Measurements from ENCODE around the gene APMAP.

The APMAP gene

GRCh38 chr20:25024171-25024570 is 31.6 kb upstream of the APMAP start:
- DNase-seq (ENCODE audit: low read depth in 2 of 2) = no peak

DNA sequence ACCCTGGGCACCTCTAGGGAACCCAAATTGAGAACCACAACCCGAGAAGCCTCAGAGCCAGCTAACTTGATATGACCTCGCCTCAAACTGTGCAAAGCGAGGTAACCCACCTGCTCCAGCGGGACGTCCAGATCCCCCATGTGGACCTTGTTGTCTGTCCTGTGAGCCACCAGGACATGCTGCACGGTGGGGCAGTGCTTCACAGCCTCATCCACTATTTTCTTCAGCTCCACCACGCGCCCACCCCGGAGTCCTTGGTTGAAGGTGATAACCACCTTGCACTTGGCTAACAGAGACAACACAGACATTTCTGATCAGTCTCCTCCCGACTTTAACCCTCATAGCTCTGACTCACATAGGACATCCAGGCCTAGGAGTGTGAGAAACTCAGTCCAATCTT is 30.8 kb upstream of the APMAP start:
- DNase-seq (ENCODE audit: low read depth in 2 of 2) = no peak

GRCh38 chr20:25022680-25023079 is 30.1 kb upstream of the APMAP start:
- DNase-seq (ENCODE audit: low read depth in 2 of 2) = no peak

GRCh38 chr20:25021336-25021735 is 28.8 kb upstream of the APMAP start:
- DNase-seq (ENCODE audit: low read depth in 2 of 2) = no peak

DNA sequence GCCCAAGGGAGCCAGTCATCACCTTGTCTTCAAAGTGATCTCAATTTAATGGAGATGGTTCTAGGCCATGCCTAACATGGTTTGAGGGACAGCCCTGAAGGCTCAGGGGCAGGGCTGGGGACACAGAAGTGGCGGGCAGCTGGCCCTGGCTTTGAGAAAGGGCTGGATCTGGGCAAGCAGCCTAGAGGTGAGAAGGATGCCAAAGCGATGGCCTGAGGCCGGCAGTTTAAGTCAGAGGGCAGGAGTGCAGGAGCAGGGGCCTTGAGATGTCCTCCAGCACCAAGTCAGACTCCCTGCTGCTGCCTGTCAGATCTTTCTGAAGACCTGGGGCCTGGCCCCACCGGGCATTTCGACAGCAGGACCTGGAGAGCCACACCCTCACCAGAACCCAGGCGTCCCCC is 28.4 kb upstream of the APMAP start:
- DNase-seq (ENCODE audit: low read depth in 2 of 2) = no peak

- DNase-seq (ENCODE audit: low read depth in 2 of 2) = no peak
Observed at GRCh38 chr20:25020345-25020744, 27.8 kb upstream of the APMAP start.

DNA sequence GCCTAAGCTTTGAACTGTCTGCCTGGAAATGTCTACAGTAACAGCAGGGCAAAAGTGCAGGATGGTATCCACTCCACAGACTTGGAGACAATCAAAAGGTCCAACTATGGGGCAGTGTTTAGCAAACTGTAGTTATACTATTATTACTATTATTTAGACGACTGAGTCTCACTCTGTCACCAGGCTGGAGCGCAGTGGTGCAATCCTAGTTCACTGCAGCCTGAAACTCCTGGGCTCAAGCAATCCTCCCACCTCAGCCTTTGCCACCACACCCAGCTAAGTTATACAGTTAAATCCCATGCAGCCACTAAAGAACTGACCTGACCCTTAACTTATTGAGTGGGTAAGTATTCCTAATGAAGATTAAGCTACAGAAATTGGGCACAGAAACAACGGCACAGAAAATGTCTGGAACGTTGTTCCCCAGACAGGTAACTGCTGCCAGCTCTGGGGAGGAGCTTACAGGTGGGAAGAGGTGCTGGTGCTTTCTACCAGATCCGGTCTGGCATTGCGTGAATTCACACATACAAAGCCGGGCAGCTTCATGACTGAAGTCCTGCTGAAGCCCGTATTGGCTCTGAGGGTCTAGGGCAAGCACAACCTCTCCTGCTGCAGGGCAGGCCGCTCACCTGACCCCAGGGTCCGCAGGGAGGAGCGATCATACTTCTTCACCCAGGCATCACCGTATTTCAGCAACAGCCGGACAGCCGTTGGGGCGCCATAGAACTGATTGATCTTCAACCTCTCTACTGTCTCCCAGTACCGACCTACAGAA is 27.0 kb upstream of the APMAP start:
- no peak for DNase-seq (ENCODE audit: low read depth in 2 of 2)

GRCh38 chr20:25018841-25019240 is 26.3 kb upstream of the APMAP start:
- DNase-seq (ENCODE audit: low read depth in 2 of 2) = no peak

GRCh38 chr20:25018425-25018824 is 25.9 kb upstream of the APMAP start:
- no peak for DNase-seq (ENCODE audit: low read depth in 2 of 2)

DNA sequence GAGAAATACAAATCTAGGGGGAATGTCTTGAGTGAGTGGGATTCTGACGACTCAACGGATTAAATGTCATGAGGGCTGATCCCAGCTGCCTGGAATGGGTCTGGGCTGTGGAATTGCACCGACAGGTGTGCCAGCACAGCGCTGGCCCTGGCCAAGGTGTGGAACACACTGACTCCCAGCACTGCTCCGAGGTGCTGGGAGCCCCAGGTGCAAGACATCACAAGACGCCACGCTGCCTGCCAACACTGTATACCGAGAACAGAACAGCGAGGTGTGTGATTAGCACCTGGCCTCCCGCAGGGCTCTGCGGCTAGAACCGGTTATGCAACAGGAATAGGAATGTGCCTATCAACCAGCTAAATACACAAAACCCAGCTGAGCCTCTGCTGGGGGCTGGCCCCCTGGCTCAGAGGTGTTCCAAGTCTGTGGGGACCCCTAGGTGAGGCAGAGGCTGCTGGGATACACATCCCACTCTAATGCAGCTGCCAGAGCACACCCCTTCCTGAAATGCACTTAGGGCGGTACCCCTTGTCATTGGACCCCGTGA is 24.8 kb upstream of the APMAP start:
- DNase-seq (ENCODE audit: low read depth in 2 of 2) = no peak

DNA sequence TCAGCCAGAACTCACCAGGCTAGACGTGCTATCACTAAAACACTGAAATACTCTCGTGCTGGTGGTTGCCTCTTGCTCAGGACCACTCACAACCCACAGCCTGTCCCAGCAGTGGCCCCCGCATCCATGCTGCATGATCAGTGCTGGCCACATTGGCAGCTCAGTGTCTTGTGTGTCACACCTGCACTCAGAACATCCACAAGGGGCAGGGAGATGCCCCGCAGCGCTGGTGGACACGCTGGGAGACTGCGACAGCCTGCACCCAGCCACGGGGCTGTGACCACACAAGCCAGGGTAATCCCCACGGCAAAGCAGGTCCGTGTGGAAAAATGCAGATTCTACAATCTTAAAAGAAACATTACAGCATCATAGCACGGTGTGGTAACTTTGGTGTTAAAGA is 23.9 kb upstream of the APMAP start:
- DNase-seq (ENCODE audit: low read depth in 2 of 2) = no peak

DNA sequence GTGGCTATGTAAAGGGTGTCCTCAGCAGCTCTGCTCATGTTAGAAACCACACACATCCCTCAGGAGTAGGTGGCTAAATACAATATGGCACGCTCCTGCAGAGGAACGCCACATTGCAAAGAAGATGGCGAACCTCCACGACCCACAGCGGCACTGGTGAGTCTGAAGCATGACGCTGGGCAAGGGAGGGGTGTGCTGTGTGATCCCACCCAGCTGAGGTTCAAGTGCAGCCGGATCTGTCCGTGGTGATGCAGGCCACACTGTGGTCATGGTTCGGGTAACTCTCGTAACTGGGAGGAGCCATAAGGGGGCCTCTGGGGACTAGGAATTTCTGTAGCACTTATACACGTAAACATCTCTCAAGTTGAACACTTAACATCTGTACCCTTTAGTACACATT is 23.4 kb upstream of the APMAP start:
- no peak for DNase-seq (ENCODE audit: low read depth in 2 of 2)

- no peak for DNase-seq (ENCODE audit: low read depth in 2 of 2)
Observed at GRCh38 chr20:25014816-25015215, 22.3 kb upstream of the APMAP start.

DNA sequence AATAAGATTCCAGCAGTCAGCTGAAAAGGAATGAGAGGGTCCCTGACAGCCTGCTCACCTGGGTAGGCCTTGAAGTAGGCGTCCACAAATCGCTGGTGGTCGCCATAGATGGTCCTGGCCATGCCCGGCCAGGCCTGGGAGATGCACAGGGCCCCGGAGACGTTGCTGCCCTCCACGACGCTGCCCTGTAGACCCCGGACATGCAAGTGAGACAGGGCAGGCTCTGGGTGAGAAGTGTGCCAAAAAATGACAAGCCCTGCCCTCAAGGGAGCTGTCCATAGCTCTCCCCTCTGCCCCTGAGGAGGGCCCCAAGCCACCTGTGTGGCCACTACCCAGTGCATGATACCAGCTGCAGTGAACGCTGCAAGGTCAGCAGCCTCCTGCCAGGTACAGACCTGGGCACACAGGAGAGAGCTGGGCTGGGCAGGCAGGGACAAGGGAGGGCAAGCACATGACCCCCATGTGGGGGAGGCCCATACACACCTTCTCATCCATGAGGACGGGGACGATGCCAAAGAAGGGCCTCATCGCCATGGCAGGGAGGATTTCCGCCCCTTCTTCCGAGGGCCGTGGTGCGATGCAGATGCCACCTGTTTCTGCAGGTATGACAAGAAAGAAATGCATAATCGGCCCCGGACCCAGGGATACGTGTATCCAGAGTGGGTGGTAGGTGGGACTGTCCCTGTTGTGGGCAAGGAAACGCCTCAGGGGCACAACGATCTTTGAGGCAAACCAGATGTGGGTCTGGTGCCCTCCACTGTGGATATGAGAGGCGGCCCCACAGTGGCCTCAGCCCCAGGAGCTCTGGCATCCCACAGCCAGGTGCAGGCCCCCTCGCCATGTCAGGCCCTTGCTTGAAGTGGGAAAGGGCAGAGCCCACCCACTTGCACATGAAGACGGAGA is 21.2 kb upstream of the APMAP start:
- no peak for DNase-seq (ENCODE audit: low read depth in 2 of 2)

DNA sequence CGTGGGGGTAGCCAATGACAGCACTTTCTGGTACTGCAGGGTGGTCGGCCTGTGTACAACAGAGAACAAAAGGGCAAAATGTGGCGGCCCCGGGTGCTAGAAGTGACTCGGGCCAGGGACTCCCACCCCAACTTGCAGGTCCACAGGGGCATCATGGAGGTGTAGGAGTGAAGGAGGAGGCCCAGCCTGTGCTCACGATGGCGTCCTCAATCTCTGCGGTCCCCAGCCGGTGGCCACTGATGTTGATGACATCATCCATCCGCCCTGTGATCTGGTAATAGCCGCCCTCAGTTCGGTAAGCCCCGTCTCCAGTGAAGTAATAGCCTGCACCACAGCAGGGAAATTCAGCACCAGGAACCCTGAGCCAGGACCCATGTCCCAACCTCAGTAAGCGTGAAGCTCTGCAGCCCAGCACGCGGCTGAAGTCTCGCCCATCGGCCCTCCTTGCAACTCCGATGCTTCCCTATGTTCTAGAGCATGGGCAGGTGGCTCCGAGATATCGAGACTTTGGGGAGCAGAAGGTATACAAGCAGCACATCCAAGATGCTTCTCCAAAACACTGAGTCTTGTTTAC is 20.2 kb upstream of the APMAP start:
- no peak for DNase-seq (ENCODE audit: low read depth in 2 of 2)

GRCh38 chr20:25011831-25012241 is 19.3 kb upstream of the APMAP start:
- DNase-seq (ENCODE audit: low read depth in 2 of 2) = no peak

GRCh38 chr20:25011261-25011660 is 18.7 kb upstream of the APMAP start:
- DNase-seq (ENCODE audit: low read depth in 2 of 2) = no peak

DNA sequence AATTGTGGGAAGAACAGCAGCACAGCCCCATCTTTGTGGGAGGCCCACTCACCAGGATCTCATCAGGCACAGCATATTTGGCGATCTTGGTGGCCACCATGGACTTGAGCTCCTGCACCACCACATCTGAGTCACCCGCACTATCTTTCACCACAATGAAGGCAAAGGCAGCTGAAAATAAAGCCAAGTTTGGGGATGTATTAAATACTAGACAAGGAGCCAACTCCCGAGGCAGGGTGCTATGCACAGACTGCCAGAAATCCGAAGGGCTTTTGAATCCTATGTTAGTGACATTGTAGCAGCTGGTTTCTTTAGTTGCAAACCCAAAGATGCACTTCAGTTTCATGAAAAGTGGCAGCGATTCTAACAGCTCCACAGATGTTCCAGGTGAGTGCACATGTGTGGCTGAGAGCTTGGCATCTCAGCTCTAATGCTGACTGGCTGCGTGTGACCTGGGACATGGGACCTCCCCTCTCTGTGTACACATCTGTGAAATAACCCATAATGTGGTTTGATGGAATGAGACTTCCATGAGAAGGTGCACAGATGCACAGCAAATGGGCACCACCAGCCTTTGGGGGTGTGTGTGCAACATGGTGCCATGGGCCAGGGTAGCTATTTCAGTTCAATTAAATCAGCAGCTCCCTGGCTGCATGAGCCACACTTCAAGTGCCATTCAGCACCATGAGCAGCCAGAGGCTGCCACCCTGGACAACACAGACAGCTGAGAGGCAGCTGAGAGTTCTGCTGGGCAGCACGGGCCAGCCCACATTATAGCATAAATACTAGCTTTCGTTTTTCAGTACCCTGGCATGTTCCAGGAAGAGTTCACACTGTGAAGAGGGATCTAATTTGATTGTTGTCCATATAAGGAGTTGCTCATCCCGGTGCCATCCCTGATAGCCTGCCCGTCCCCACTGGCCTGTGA is 16.9 kb upstream of the APMAP start:
- DNase-seq (ENCODE audit: low read depth in 2 of 2) = no peak

DNA sequence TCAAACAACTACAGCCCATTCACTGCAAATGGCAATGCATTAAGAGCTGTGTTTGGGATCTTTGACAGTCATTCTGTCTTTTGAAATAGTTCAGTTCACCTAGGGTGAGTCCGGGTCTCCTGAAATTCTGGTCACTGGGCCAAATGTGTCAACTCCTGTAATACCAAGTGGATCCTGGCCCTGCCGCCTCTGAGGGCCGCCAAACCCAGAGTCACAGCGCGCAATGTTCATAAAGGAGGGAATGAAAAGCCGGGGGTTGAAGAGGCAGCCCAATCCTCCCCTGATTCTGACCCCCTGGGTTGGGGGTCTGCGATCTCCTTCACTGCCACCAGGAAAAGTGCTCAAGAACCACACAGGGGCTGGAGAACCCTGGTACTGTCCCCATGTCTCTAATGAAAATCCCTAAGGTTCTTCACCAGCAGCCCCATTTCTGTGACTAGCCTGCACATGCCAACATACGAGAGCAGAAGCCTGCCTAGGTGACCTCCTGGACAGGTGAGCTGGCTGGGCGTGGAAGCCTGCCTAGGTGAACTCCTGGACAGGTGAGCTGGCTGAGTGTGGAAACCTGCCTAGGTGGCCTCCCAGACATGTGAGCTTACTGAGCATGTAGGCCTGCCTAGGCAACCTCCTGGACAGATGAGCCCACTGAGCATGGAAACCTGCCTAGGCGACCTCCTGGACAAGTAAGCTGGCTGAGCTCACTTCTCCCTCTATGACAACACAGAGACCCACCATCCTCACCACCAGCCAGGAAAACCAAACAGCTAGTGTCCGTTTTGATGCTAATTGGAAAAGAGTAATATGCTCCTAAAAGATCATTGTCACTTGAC is 16.1 kb upstream of the APMAP start:
- DNase-seq (ENCODE audit: low read depth in 2 of 2) = no peak

GRCh38 chr20:25007491-25008305 is 15.1 kb upstream of the APMAP start:
- no peak for DNase-seq (ENCODE audit: low read depth in 2 of 2)
